ENCODE data around the gene PRR35. TPM values are rescaled to one million over a fixed set of nuclear protein-coding genes. Genes with fewer than 3 reads are reported as not detected.

PRR35 gene
- total RNA-seq, 1 donor from 2014 or later, result not detected

GRCh38 chr16:574021-574760 lies 14.0 kb downstream of the PRR35 start:
- ATAC-seq (ENCODE audit: poor library complexity), result no peak
- intact Hi-C loops (cut with DNase I), result no loop called here
- no peak for DNase-seq

GRCh38 chr16:575354-576196 lies 15.4 kb downstream of the PRR35 start:
- intact Hi-C loops (cut with DNase I), result no loop called here
- no peak for ATAC-seq (ENCODE audit: poor library complexity)
- no peak for DNase-seq

GRCh38 chr16:576197-576822 lies 16.1 kb downstream of the PRR35 start:
- ATAC-seq (ENCODE audit: poor library complexity) (no peak), DNase-seq (no peak)
- intact Hi-C loops (cut with DNase I), result no loop called here

- ATAC-seq (ENCODE audit: poor library complexity) (no peak), DNase-seq (no peak)
- intact Hi-C loops (cut with DNase I), result no loop called here
These were observed 16.6 kb downstream of the PRR35 start for GRCh38 chr16:576823-577201.

- no peak for DNase-seq
- ATAC-seq (ENCODE audit: poor library complexity), result no peak
- intact Hi-C loops (cut with DNase I), result no loop called here
These were observed 17.6 kb downstream of the PRR35 start for GRCh38 chr16:577796-578195.

GRCh38 chr16:578232-578869 lies 18.2 kb downstream of the PRR35 start:
- DNase-seq, result no peak
- peak; percentile 8 for ATAC-seq (ENCODE audit: poor library complexity)
- intact Hi-C loops (cut with DNase I), result no loop called here

- ATAC-seq (ENCODE audit: poor library complexity) (peak; percentile 90), DNase-seq (peak; percentile 87)
- intact Hi-C loops (cut with DNase I), result no loop called here
These were observed 18.7 kb downstream of the PRR35 start for GRCh38 chr16:578870-579405.

GRCh38 chr16:580141-580945 lies 20.1 kb downstream of the PRR35 start:
- ATAC-seq (ENCODE audit: poor library complexity), result no peak
- intact Hi-C loops (cut with DNase I), result no loop called here
- no peak for DNase-seq

GRCh38 chr16:580946-581498 lies 20.8 kb downstream of the PRR35 start:
- no peak for ATAC-seq (ENCODE audit: poor library complexity)
- intact Hi-C loops (cut with DNase I), result no loop called here
- DNase-seq, result no peak

GRCh38 chr16:582218-582613 lies 22.0 kb downstream of the PRR35 start:
- DNase-seq, result no peak

GRCh38 chr16:582614-583331 lies 22.6 kb downstream of the PRR35 start:
- intact Hi-C loops (cut with DNase I), result no loop called here
- DNase-seq (no peak), ATAC-seq (ENCODE audit: poor library complexity) (peak; percentile 11)

More at GRCh38 chr16:582218-582613, 22.0 kb downstream of the PRR35 start:
- no peak for ATAC-seq (ENCODE audit: poor library complexity)
- intact Hi-C loops (cut with DNase I), result no loop called here

- DNase-seq (no peak), ATAC-seq (ENCODE audit: poor library complexity) (no peak)
- intact Hi-C loops (cut with DNase I), result no loop called here
These were observed 23.2 kb downstream of the PRR35 start for GRCh38 chr16:583470-583814.

GRCh38 chr16:583815-584591 lies 23.8 kb downstream of the PRR35 start:
- ATAC-seq (ENCODE audit: poor library complexity) (no peak), DNase-seq (no peak)
- intact Hi-C loops (cut with DNase I), result no loop called here

GRCh38 chr16:585351-585750 lies 25.2 kb downstream of the PRR35 start:
- no peak for DNase-seq
- ATAC-seq (ENCODE audit: poor library complexity), result no peak
- intact Hi-C loops (cut with DNase I), result loop anchor here (5.0 kb wide), 1 partner anchor 52 kb away; the partner anchor contains the start of gene METTL26

GRCh38 chr16:586047-586644 lies 26.0 kb downstream of the PRR35 start:
- intact Hi-C loops (cut with DNase I), result loop anchor here (5.0 kb wide), 1 partner anchor 51 kb away; the partner anchor contains the start of gene METTL26
- DNase-seq, result no peak
- ATAC-seq (ENCODE audit: poor library complexity), result no peak

All from Right ventricle myocardium superior (tissue), 1 donor.